ENCODE data around the gene AHCTF1.

AHCTF1 gene

DNA sequence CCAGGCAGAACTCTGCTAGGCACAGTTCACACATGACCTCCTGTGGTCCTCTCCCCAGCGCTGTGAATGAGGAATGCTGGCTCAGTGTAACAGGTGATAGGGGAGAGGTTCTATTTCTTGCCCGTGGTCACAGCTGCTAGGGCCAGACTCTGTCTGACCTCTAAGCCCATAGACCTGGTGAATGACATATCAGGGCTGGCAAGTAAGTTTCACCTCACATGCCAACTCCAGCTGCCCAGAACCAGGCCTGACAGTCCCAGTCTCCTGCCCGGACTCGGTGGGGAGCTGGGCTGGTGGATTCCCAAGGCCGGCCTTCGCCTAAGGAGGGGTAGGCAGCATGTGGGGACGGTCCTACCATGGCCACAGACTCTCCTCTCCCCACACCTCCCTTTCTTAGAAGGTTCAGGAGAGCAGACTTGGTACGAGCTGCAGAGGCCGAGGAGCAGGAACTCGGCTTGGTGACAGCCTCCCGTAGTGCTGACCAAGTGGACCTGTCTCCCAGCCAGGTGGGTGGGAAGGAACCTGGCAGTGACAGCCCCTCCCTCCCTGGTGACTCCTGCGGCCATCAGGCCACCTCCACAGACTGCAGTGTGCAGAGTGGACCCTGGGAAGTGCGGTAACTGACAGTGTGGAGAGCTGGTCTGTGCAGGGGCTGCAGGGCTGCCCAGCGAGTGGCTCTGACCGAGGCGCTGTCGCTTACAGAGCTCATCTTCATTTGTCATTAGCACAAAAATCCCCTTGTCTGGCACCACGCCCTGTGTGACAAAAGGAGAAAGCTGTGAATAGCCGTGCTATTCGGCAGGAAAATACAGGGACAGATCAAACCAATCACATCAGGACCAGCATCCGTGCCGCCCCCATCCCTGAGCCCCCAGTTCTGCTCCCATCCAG lies 132.9 kb downstream of the AHCTF1 start:
- Histone ChIP-seq H3K4me3 (ENCODE audit: low read depth, low read length) (no peak overlapping the region), H3K27me3 (ENCODE audit: insufficient read depth, low read length) (peaks cover 8% of the 10 kb centered on the region; the same call in 1 of the 2 replicates), H3K79me2 (ENCODE audit: control insufficient read depth, insufficient read depth, low read length, unreplicated experiment) (no peaks in the 10 kb centered on the region), H2AFZ (ENCODE audit: low read length, unreplicated experiment) (no peak overlapping the region), H3K27ac (ENCODE audit: low read depth, low read length) (no peak overlapping the region), H3K36me3 (ENCODE audit: insufficient read depth, low read length) (no peaks in the 10 kb centered on the region), H3K4me1 (ENCODE audit: control insufficient read depth, insufficient read depth, low read length, unreplicated experiment) (peaks cover 8% of the 10 kb centered on the region)

DNA sequence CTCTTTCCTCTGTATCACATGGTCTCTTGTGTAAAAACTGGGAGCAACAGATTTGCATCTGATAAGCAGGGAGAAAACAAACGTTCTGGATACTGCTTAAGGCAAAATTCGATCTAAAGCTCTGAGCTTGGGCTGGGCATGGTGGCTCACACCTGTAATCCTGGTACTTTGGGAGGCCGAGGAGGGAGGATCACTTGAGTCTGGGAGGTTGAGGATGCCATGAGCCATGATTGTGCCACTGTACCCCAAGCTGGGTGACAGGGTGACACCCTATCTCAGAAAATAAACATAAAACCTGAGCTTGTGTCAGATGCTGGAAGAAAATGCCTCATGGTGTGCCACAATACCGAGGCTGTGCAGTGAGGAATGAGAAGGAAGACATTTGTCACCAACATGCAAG lies 133.6 kb downstream of the AHCTF1 start:
- Histone ChIP-seq H3K4me1 (ENCODE audit: control insufficient read depth, insufficient read depth, low read length, unreplicated experiment) (peaks cover 11% of the 10 kb centered on the region), H3K27me3 (ENCODE audit: insufficient read depth, low read length) (peaks cover 5% of the 10 kb centered on the region; the same call in 1 of the 2 replicates), H2AFZ (ENCODE audit: low read length, unreplicated experiment) (no peak overlapping the region), H3K4me3 (ENCODE audit: low read depth, low read length) (no peak overlapping the region), H3K36me3 (ENCODE audit: insufficient read depth, low read length) (no peaks in the 10 kb centered on the region), H3K79me2 (ENCODE audit: control insufficient read depth, insufficient read depth, low read length, unreplicated experiment) (no peaks in the 10 kb centered on the region), H3K27ac (ENCODE audit: low read depth, low read length) (no peak overlapping the region)

DNA sequence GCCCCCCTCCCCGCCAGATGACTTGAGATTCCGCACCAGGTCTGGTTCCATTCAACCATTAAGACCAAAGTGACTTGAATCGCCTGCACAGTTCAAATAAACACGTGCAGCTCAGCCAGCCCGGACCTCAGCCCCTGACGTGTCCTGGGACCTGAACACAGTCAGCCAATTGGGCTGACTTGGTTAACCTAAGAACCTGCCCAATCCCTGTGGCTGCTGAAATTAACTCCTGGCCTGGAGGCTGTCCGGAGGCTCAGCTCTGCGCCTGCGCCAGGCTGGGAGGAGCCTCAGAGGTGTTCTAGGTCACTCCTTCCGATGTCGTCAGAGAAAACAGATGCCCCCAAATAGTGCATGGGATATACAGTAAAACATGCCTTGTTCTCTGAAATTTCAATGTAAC lies 134.2 kb downstream of the AHCTF1 start:
- no peak overlapping the region for H3K27ac ChIP-seq (ENCODE audit: low read depth, low read length)
- H3K27me3 ChIP-seq (ENCODE audit: insufficient read depth, low read length): peaks cover 5% of the 10 kb centered on the region; the same call in 1 of the 2 replicates
- no peak overlapping the region for H3K4me3 ChIP-seq (ENCODE audit: low read depth, low read length)
- no peaks in the 10 kb centered on the region for H3K79me2 ChIP-seq (ENCODE audit: control insufficient read depth, insufficient read depth, low read length, unreplicated experiment)
- H3K4me1 ChIP-seq (ENCODE audit: control insufficient read depth, insufficient read depth, low read length, unreplicated experiment): peaks cover 11% of the 10 kb centered on the region
- no peaks in the 10 kb centered on the region for H3K36me3 ChIP-seq (ENCODE audit: insufficient read depth, low read length)
- H2AFZ ChIP-seq (ENCODE audit: low read length, unreplicated experiment): no peak overlapping the region

DNA sequence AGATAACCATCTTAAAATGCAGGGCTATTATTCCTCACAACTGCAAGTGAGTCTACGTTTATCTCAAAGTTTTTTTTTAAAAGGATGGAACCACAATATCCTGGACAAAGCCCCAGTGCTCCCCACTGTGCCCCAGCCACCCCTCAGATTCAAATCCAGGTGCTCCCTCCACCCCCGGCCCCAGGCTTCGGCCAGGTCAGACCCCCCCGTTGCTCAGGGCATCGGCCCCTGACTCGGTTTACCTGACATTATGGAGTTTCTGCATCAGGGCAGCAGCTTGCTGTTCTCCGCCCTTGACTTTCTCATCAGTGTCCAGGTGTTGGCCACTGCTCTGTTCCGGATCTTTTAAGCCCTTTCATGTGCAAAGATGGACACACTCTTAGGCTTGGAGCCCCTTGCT lies 134.6 kb downstream of the AHCTF1 start:
- no peak overlapping the region for H3K4me3 ChIP-seq (ENCODE audit: low read depth, low read length)
- H3K36me3 ChIP-seq (ENCODE audit: insufficient read depth, low read length): no peaks in the 10 kb centered on the region
- no peak overlapping the region for H3K27ac ChIP-seq (ENCODE audit: low read depth, low read length)
- peaks cover 5% of the 10 kb centered on the region; the same call in 1 of the 2 replicates for H3K27me3 ChIP-seq (ENCODE audit: insufficient read depth, low read length)
- H3K4me1 ChIP-seq (ENCODE audit: control insufficient read depth, insufficient read depth, low read length, unreplicated experiment): peaks cover 11% of the 10 kb centered on the region
- no peak overlapping the region for H2AFZ ChIP-seq (ENCODE audit: low read length, unreplicated experiment)
- no peaks in the 10 kb centered on the region for H3K79me2 ChIP-seq (ENCODE audit: control insufficient read depth, insufficient read depth, low read length, unreplicated experiment)

DNA sequence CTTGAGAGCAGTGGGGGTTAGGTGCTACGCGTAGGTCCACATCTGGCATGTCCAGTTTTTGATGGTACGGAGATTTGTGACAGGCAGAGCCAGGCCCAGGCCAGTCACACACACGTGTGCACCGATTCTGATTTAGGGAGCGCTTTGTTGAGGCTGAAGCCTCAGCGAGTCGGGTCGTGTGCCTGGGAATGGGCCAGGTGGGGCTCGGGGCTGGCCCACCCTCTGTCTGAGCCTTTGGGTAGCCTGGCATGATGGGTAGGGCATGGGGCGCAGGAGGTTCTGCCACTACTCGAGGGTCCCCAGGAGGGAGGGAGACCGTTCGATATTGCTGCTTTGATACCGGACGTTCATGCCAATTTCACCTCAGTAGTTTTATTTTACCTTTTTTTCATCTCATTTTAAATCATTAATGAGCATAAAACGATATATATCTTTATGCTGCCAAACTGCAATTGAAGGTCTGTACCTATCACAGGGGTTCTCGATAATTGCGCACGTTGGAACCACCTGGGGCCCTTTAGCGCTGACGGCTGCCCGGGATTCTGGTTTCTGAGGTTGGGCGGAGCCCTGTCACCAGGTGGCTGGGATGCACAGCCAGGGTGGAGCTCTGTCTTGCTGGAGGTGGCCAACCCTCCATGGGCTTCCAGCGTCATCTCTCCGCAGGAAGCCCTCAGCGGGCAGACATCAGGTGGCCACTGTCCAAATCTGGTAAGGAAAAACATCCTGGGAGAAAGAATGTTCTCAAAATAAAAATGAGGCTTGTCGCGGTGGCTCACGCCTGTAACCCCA lies 135.6 kb downstream of the AHCTF1 start:
- peaks cover 11% of the 10 kb centered on the region for H3K4me1 ChIP-seq (ENCODE audit: control insufficient read depth, insufficient read depth, low read length, unreplicated experiment)
- no peaks in the 10 kb centered on the region for H3K79me2 ChIP-seq (ENCODE audit: control insufficient read depth, insufficient read depth, low read length, unreplicated experiment)
- no peak overlapping the region for H2AFZ ChIP-seq (ENCODE audit: low read length, unreplicated experiment)
- H3K36me3 ChIP-seq (ENCODE audit: insufficient read depth, low read length): no peaks in the 10 kb centered on the region
- H3K4me3 ChIP-seq (ENCODE audit: low read depth, low read length): no peak overlapping the region
- peaks cover 5% of the 10 kb centered on the region; the same call in 1 of the 2 replicates for H3K27me3 ChIP-seq (ENCODE audit: insufficient read depth, low read length)
- H3K27ac ChIP-seq (ENCODE audit: low read depth, low read length): no peak overlapping the region

DNA sequence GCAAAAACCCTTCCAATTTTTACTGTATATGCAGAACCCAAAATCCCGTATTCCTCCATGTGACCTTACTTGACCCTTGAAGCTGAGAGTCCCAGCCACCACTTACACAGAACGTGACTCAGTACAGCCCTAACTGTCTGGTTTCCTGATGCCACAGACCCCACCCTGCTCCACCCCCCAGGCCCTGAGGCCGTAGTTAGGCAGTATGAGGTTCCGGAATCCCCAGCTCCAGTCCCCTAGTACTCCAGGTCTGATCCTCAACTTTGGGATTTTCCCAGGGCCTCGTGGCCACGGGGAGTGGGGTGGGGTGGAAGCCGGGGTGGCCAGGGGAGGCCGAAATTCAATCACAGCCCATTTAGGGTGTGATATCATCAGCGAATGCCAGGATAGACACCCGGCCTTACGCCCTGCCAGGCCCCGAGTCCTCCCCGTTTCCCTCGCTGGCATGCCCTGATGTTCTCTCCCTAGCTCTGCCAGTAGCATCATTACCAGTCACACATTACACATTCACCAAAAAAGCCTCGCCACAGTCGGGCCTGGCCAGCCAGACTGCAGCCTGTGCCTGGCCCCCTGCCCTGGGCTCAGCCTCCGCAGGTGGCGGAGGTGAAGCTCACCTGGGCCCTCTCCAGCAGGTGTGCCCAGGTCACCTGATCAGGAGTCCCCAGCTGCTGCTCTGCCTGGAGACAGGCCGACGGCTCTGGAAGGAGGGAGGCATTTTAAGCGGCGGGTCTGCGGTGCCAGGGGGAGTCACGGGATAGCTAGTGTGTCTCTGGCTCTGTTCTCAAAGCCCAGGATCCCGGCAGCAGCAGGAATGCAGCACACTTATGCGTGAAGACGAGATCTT lies 136.7 kb downstream of the AHCTF1 start:
- H3K27me3 ChIP-seq (ENCODE audit: insufficient read depth, low read length): peaks cover 5% of the 10 kb centered on the region; the same call in 1 of the 2 replicates
- no peak overlapping the region for H3K27ac ChIP-seq (ENCODE audit: low read depth, low read length)
- H3K36me3 ChIP-seq (ENCODE audit: insufficient read depth, low read length): no peaks in the 10 kb centered on the region
- no peaks in the 10 kb centered on the region for H3K79me2 ChIP-seq (ENCODE audit: control insufficient read depth, insufficient read depth, low read length, unreplicated experiment)
- peaks cover 11% of the 10 kb centered on the region for H3K4me1 ChIP-seq (ENCODE audit: control insufficient read depth, insufficient read depth, low read length, unreplicated experiment)
- H2AFZ ChIP-seq (ENCODE audit: low read length, unreplicated experiment): no peak overlapping the region
- H3K4me3 ChIP-seq (ENCODE audit: low read depth, low read length): no peak overlapping the region

DNA sequence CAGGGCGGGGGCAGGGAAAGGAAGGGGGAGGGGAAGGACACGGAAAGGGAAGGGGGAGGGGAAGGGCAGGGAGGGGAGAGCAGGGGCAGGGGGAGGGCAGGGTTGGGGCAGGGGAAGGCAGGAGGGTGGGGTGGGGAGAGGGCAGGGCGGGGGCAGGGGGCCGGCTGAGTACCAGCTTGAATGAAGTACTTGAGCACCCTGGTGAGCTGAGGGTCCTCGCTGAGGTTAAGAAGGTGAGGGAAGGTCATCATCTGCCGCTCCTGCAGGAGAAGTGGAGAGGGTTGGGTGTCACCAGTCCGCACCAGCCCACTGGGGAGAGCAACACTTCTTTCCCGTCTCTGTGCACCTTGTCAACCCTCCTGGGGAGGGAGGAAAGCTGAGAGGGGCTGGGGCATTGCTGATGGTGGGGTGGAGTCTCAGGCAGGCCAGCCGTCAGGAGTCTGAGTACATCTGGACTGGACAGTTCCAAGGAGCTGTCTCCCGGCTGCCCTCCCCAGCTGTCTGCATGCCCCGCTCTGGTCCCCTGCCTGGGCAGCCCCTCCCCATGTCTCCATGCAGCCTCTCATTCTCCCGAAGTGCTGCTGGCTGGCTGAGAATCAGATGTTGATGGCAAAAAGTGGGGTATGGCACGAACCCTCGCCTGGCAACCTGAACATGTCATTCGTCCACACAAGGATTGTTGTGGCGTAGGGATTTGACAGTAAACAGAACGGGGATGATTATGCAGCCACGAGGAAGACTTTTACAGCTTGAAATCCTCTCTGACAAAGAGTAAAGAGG lies 137.5 kb downstream of the AHCTF1 start:
- Histone ChIP-seq H3K79me2 (ENCODE audit: control insufficient read depth, insufficient read depth, low read length, unreplicated experiment) (no peaks in the 10 kb centered on the region), H3K27me3 (ENCODE audit: insufficient read depth, low read length) (peaks cover 5% of the 10 kb centered on the region; the same call in 1 of the 2 replicates), H3K27ac (ENCODE audit: low read depth, low read length) (no peak overlapping the region), H3K4me1 (ENCODE audit: control insufficient read depth, insufficient read depth, low read length, unreplicated experiment) (peaks cover 11% of the 10 kb centered on the region), H3K4me3 (ENCODE audit: low read depth, low read length) (no peak overlapping the region), H2AFZ (ENCODE audit: low read length, unreplicated experiment) (no peak overlapping the region), H3K36me3 (ENCODE audit: insufficient read depth, low read length) (no peaks in the 10 kb centered on the region)

DNA sequence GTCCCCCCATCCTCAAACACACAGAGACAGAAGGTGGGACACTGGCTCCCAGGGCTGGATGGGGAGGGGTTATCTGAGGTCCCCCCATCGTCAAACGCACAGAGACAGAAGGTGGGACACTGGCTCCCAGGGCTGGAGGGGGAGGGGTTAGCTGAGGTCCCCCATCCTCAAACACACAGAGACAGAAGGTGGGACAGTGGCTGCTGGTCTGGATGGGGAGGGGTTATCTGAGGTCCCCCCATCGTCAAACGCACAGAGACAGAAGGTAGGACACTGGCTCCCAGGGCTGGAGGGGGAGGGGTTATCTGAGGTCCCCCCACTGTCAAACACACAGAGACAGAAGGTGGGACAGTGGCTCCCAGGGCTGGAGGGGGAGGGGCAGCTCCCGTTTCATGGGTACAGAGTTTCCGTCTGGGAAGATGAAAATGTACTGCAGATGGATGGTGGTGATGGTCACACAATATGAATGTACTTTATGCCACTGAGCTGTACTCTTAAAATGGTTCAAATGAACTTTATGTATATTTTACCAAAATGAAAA lies 138.3 kb downstream of the AHCTF1 start:
- Histone ChIP-seq H3K79me2 (ENCODE audit: control insufficient read depth, insufficient read depth, low read length, unreplicated experiment) (no peaks in the 10 kb centered on the region), H3K27me3 (ENCODE audit: insufficient read depth, low read length) (peaks cover 5% of the 10 kb centered on the region; the same call in 1 of the 2 replicates), H3K27ac (ENCODE audit: low read depth, low read length) (no peak overlapping the region), H3K36me3 (ENCODE audit: insufficient read depth, low read length) (no peaks in the 10 kb centered on the region), H2AFZ (ENCODE audit: low read length, unreplicated experiment) (no peak overlapping the region), H3K4me1 (ENCODE audit: control insufficient read depth, insufficient read depth, low read length, unreplicated experiment) (peaks cover 14% of the 10 kb centered on the region), H3K4me3 (ENCODE audit: low read depth, low read length) (no peak overlapping the region)

DNA sequence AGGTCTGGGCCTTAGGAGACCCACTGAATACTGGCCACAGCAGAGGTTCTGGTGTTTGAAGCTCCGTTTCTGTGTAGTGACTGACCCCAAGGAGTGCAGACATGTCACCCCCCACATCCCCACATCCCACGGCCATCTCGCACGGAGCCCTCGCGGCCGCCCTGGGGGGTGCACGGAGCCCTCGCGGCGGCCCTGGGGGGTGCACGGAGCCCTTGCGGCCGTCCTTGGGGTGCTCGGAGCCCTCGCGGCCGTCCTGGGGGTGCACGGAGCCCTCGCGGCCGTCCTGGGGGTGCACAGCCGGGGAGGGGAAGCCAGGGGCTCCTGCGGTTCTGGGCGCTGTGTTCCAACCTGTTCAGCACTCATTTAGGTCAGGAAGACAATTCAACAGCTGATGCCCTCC lies 139.1 kb downstream of the AHCTF1 start:
- H3K27ac ChIP-seq (ENCODE audit: low read depth, low read length): no peak overlapping the region
- H3K4me1 ChIP-seq (ENCODE audit: control insufficient read depth, insufficient read depth, low read length, unreplicated experiment): peaks cover 14% of the 10 kb centered on the region
- H2AFZ ChIP-seq (ENCODE audit: low read length, unreplicated experiment): no peak overlapping the region
- H3K79me2 ChIP-seq (ENCODE audit: control insufficient read depth, insufficient read depth, low read length, unreplicated experiment): no peaks in the 10 kb centered on the region
- H3K27me3 ChIP-seq (ENCODE audit: insufficient read depth, low read length): no peaks in the 10 kb centered on the region
- no peak overlapping the region for H3K4me3 ChIP-seq (ENCODE audit: low read depth, low read length)
- H3K36me3 ChIP-seq (ENCODE audit: insufficient read depth, low read length): no peaks in the 10 kb centered on the region
